IPS-18c (cell line): ENCODE measurements around the gene TNS3.
"Not testable (repeated sequence)": the region's sequence is repeated elsewhere in the genome, so short reads cannot be mapped to it uniquely, and the experiment has no call there.

Experiments
- H3K4me3 ChIP-seq: 2 replicates; pipeline ENCODE4 v1.7.0; 2013; ENCODE audit warnings: low read depth, mild to moderate bottlenecking, low read length, moderate library complexity; ENCODE audit not compliant: insufficient read depth
- H3K9me3 ChIP-seq: one replicate; pipeline ENCODE4 v1.6.1; 2013; ENCODE audit warnings: mild to moderate bottlenecking, low read length, moderate library complexity; ENCODE audit not compliant: control insufficient read depth, insufficient read depth

TNS3 gene

GRCh38 chr7:47449810-47450590, 131.9 kb downstream of the TNS3 start:
- no peak overlapping the region for H3K4me3 ChIP-seq
- H3K9me3 ChIP-seq, result peaks cover 2% of the 10 kb centered on the region

- Histone ChIP-seq H3K4me3 (no peak overlapping the region), H3K9me3 (peaks cover 2% of the 10 kb centered on the region)
Observed at GRCh38 chr7:47448971-47449370, 132.9 kb downstream of the TNS3 start.

GRCh38 chr7:47447621-47448349, 134.1 kb downstream of the TNS3 start:
- Histone ChIP-seq H3K4me3 (no peak overlapping the region), H3K9me3 (peaks cover 2% of the 10 kb centered on the region)

- no peak overlapping the region for H3K4me3 ChIP-seq
Observed at GRCh38 chr7:47446871-47447466, 134.9 kb downstream of the TNS3 start.

GRCh38 chr7:47444376-47445098, 137.4 kb downstream of the TNS3 start:
- no peak overlapping the region for H3K4me3 ChIP-seq
- peaks cover 2% of the 10 kb centered on the region for H3K9me3 ChIP-seq

More at GRCh38 chr7:47446871-47447466, 134.9 kb downstream of the TNS3 start:
- peaks cover 2% of the 10 kb centered on the region for H3K9me3 ChIP-seq

- Histone ChIP-seq H3K4me3 (no peak overlapping the region), H3K9me3 (peaks cover 2% of the 10 kb centered on the region)
Observed at GRCh38 chr7:47443049-47443448, 138.9 kb downstream of the TNS3 start.

GRCh38 chr7:47442605-47442865, 139.4 kb downstream of the TNS3 start:
- Histone ChIP-seq H3K4me3 (no peak overlapping the region), H3K9me3 (peaks cover 2% of the 10 kb centered on the region)

GRCh38 chr7:47441796-47442604, 139.9 kb downstream of the TNS3 start:
- Histone ChIP-seq H3K9me3 (peaks cover 2% of the 10 kb centered on the region), H3K4me3 (no peak overlapping the region)

GRCh38 chr7:47441048-47441447, 140.9 kb downstream of the TNS3 start:
- H3K4me3 ChIP-seq, H3K9me3 ChIP-seq: not testable (repeated sequence)

GRCh38 chr7:47440320-47440719, 141.6 kb downstream of the TNS3 start:
- H3K9me3 ChIP-seq, result peaks cover under 1% of the 10 kb centered on the region
- H3K4me3 ChIP-seq, result no peak overlapping the region

GRCh38 chr7:47439181-47439667, 142.7 kb downstream of the TNS3 start:
- Histone ChIP-seq H3K9me3 (no peaks in the 10 kb centered on the region), H3K4me3 (no peak overlapping the region)

- no peaks in the 10 kb centered on the region for H3K9me3 ChIP-seq
- H3K4me3 ChIP-seq, result no peak overlapping the region
Observed at GRCh38 chr7:47438411-47439029, 143.4 kb downstream of the TNS3 start.

- Histone ChIP-seq H3K9me3 (no peaks in the 10 kb centered on the region), H3K4me3 (no peak overlapping the region)
Observed at GRCh38 chr7:47435889-47436312, 146.0 kb downstream of the TNS3 start.

- Histone ChIP-seq H3K4me3 (no peak overlapping the region), H3K9me3 (no peaks in the 10 kb centered on the region)
Observed at GRCh38 chr7:47433564-47433895, 148.4 kb downstream of the TNS3 start.

- H3K4me3 ChIP-seq, result no peak overlapping the region
- H3K9me3 ChIP-seq, result no peaks in the 10 kb centered on the region
Observed at GRCh38 chr7:47432671-47433563, 149.0 kb downstream of the TNS3 start.

GRCh38 chr7:47430422-47430821, 151.5 kb downstream of the TNS3 start:
- Histone ChIP-seq H3K4me3 (no peak overlapping the region), H3K9me3 (no peaks in the 10 kb centered on the region)
